ENCODE data around the gene SHC3.

The SHC3 gene

DNA sequence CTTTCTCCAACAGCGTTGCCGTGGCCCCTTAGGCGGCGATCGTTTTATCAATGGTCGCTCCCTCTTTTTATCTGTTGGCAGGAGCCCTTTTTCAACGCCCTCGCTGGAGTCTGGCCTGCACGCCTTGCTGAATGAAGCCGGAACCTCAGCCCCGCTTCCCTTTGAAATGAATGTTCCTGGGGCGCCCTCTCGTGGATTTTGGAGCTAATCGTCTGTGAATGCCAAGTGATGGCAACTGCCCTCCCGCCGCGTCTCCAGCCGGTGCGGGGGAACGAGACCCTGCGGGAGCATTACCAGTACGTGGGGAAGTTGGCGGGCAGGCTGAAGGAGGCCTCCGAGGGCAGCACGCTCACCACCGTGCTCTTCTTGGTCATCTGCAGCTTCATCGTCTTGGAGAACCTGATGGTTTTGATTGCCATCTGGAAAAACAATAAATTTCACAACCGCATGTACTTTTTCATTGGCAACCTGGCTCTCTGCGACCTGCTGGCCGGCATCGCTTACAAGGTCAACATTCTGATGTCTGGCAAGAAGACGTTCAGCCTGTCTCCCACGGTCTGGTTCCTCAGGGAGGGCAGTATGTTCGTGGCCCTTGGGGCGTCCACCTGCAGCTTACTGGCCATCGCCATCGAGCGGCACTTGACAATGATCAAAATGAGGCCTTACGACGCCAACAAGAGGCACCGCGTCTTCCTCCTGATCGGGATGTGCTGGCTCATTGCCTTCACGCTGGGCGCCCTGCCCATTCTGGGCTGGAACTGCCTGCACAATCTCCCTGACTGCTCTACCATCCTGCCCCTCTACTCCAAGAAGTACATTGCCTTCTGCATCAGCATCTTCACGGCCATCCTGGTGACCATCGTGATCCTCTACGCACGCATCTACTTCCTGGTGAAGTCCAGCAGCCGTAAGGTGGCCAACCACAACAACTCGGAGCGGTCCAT is 177.4 kb downstream of the SHC3 start:
- DNase-seq (ENCODE audit: low read depth, low spot score), result peak; percentile 93

DNA sequence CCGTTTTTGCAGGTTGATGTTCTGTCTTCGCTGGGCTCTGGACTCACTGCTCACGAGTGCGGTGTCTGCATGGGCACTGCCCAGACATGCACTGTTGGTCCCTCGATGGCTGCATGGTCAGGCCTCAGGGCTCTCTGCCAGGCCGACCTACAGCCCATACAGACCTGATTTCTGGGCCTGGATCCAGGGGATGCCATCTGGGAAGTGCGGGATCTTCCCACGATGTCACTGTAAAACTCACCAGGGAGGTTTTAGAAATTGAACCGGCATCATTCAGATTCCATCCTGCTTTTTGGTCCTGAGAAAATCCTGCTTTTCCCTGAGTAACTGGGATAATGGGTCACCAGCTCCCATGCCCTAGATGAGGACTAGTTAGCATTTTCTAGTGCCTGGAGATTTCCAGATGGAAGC is 178.2 kb downstream of the SHC3 start:
- no peak for DNase-seq (ENCODE audit: low read depth, low spot score)

DNA sequence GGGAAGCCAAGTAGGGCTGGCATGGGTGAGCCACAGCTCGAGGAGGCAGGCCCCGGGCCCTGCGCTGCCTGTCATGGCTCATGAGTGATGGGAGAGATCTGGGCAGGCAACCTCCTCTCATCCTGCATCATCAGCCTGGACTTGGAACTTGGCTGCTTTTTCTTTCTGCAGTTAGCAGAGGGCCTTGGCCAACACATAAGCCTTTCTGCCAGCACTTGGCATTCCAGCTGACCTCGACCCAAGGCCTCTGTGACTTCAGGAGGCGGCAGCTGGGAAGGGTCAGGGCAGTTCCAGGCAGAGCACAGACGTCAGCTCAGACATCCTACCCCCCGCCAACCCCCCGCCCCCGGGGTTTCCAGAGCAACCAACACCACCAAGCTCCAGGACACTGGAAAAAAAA is 179.7 kb downstream of the SHC3 start:
- DNase-seq (ENCODE audit: low read depth, low spot score), result peak; percentile 53

DNA sequence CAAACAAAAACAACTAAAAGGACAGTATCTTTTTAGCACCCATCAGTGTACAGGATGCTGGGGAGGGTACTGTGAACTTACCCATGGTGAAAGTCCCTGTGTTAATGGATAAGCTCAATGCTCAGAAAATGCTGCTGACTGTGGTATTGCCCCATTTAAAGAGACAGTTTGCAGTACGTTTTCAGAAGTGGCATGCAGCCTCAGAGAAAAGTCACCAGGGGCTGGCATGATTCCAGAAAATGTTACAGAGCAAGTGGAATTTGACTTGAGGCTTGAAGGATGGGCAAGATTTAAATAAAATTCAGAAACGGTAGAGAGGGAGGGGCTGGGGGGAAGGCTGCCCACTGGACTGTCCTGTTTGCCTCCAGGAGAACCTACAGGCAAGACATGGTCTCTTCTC is 180.1 kb downstream of the SHC3 start:
- DNase-seq (ENCODE audit: low read depth, low spot score), result peak; percentile 35

DNA sequence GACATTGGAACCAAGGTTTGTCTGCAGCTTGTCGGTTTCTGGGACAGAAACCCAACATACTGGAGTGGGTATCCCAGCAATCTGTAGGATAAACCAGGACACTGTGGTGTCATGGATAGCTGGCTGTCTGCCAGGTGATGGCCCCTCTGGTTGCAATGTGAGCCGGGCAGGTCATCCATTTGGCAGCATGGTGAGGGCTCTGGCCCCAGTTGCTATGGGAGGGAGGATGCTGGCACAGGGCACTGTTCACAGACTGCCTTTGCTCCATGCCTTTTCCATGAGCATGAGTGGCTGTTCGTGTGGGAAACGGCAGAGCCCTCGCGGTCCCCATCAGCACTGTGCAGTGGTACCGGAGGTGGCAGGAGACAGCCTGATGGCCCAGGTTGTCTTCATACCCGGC is 181.0 kb downstream of the SHC3 start:
- DNase-seq (ENCODE audit: low read depth, low spot score), result no peak

DNA sequence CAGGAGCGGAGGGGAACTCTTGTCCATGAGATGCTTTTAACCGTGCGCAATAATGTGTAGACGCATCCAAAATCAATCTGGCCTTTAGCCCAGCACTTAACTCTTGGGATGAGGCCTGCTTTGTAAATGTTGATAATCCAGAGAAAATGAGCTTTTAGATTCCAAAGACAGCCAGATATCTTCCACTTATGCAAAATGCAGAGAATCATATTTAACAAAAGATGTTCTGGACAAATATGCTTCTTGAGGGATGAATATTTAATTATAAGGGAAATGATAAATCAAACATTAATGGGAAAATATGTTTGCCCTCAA is 181.7 kb downstream of the SHC3 start:
- DNase-seq (ENCODE audit: low read depth, low spot score), result no peak

DNA sequence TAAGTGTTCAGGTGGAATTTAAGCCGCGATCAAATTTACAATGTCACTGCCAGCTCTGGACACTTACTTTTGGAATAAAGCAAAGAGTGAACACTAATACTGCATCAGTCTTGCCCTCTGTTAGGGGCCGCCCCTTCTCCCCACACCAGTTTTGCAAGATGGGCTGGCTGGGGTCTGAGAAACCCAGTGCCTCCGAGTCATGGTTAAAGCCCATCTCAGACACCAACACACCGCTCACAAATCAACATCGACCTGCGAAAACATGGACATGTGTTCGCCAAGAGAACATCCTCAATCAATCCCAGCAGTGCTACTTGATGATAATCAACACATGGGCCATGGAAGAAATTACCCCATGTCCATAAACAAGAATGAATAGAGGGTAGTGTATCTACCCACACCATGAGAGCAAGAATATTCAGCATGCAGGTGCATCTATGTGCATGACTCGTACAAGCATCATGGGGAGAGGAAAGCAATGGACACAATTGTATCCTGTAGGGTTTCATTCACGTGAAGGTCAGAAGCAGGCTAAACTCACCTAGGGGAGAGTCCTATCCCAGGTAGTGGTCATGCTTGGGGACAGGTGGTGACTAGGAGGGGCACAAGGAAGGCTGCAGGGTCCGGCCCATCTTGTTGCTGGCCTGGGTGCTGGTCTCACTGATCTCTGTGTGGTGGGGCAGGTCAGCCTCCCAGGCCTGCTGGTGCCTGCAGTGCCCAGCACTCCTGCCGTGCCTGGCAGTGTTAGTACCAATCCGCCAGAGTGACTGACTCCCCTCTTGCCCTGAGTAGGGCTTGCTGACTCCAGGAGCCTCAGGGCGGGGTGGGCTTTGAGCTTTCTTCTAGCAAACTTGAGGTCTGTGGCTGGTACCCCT is 182.3 kb downstream of the SHC3 start:
- no peak for DNase-seq (ENCODE audit: low read depth, low spot score)

DNA sequence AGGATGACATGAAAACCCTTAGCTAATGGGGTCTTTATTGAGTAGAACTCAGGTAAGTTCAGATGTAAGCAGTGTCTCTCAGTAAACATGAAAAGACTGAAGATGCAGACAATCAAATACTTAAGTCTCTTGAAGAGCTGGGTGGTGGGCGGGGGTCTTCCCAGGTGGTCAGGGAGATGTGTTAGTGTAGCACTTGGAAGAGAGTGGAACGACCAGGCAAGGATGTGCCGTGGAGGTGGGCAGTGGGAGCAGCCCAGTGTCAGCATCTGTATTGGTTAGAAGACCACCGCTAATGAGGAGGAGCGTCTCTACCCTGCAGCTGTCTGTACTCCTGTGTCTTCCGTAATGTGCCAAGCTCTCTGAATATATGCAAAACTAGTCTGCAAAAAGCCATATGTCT is 183.0 kb downstream of the SHC3 start:
- no peak for DNase-seq (ENCODE audit: low read depth, low spot score)

DNA sequence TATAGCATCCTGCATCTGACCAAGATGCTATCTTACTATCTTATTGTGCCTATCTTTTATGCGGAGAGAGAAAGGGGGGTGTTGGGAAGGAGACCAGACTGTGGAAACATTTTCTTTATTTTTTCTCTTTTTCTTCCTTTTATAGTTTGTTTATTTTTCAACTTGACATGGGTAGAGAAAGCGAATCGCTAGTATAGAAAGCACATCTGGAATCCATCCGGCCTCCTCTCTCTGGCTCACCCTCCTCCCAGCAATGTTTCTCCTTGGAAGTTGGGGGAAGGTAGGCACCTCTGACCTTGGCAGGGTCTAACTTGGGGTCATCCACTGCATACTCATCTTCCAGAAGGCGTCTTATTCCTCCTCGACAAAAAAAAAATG is 183.4 kb downstream of the SHC3 start:
- DNase-seq (ENCODE audit: low read depth, low spot score), result no peak

DNA sequence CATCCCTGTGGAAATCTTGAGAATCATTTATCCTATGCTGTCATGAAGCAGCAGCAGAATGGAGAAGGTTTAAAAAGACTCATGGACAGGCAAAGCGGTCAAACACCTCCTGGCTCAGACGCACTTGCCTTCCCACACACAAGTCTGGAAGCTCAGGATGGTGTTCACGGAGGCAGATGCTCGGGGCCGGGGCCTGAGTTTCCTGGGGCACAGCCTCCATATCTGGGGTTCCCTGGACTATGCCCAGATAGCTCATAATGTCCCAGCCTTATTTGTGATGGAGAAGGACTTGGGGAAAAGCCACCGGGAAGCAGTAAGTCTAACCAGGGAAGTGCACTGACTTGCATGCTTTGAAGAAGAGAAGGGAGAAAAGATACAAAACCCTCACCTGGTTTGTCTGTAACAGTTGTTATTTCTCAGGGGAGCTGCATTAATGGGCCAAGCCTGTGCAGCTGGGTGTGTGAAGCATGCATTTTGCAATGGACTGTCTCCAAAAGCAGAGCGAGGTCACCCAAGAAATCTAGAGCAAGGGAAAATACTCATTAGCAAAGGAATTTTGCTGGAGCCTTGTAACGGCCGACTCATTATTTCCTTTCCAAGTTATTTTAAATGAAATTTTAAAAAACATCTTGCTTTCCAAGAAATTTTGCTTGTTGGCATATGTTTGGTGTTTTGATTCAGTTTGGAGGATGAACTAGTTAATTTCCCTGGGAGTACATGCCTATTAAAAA is 184.0 kb downstream of the SHC3 start:
- peak; percentile 45 for DNase-seq (ENCODE audit: low read depth, low spot score)

DNA sequence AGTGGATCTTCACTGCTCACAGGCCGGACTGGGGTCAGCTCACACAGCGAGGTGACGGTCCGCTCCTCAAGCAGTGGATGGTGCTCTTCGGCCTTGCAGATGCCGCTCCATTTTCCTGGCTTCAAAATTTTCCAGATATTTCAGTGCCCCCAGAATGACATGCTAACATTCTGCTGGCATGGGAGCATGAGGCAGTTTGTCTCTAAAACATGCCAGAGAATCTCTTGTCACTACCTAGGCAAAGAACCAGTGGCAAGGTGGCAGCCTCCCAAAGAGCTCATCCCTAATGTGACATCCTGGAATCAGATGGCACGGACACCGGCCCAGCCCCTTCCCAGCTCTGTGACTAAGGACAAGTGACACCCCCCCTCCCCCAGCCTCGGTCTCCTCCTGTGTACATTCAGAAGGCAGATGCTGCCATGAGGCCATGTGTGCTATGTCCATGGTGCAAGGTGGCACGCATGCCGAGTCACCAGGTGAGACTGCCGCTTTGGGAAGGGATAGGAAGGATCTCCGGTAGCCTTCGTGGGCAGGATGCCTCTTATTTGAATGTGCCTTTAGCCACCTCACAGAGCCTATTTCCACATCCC is 184.7 kb downstream of the SHC3 start:
- no peak for DNase-seq (ENCODE audit: low read depth, low spot score)

DNA sequence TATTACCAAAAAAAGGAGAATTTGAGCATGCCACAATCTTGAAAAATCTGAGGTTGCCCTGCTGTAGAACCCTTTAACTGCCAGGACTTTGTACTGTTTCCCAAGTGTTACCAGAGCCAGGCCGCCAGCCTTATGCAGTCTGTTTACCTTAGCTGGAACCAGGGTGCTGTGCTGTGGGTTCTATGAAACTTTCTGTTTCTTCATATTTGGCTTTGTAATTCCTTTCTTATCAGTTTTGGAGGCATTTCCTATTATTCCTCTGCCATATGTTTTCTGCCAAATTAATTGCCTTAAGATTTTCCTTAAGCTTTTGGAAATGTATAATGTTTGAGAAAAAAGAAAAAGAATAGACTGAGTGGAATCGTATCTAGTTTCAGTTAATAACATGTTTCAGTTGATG is 185.3 kb downstream of the SHC3 start:
- no peak for DNase-seq (ENCODE audit: low read depth, low spot score)

DNA sequence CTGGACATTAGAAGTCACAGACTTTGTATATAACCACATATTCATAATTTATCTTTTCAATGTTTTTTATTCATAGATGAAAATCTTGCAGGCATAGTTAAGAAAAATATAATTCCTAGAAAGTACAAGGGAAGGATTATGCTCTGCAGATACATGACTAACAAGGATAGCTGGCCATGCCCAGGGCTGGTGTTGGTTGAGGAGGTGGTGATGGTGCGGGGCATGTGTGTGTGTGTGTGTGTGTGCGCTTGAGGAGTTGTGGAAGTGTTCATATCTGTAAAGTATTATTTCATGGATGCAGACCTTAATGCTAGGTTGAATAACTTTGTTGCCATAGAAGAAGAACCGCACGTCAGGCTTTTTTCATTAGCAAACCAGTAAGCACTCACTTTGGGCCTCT is 186.1 kb downstream of the SHC3 start:
- DNase-seq (ENCODE audit: low read depth, low spot score), result no peak

DNA sequence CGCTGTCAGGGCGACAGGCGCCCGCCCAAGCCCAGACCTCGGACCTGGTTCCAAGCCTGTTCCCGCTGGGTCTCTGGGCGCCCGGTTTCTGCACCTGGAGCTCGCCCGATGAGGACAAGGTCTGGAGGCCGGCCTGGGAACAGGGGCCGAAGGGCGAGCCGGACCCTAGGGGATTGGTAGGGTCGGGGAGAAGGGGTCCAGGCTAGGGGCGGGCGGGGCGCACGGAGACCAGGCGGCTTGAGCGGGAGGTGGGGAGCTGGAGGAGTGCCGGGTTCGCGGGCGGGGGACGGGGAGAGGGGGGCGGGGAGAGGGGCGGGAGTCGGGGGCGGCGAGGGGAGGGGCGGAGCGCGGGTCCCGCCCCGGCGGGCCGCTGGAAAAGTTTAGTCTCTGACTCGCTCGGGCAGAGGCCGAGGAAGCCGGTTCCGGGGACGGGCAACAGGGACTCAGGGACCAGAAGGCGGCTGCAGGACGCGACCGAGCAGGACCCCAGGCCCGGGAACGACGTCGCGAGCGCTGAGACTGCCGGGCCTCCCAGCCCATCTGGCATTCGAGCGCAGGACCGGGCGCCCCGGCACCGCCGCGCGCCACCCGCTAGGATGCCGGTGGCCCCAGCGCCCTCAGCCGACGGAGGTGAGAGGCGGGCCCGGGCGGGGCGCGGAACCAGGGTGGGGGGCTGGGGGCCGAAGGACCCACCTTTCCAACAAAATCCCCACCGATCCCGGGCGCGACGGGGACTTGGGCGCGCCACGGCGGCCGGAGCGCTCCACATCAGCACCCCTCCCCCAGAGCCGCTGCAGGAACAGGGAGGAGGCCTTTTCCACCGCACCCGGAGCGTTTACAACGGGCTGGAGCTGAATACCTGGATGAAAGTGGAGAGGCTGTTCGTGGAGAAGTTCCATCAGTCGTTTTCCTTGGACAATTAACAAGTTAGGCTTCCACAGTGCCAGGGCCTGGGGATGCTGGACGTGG is 187.3 kb downstream of the SHC3 start, which contains the start of gene S1PR3:
Gene S1PR3 (plus strand): TSS at position 403 of the 969 bp plus-strand sequence. CDS start 9,733 bp downstream, outside the sequence.
- peak; percentile 68 for DNase-seq (ENCODE audit: low read depth, low spot score)

DNA sequence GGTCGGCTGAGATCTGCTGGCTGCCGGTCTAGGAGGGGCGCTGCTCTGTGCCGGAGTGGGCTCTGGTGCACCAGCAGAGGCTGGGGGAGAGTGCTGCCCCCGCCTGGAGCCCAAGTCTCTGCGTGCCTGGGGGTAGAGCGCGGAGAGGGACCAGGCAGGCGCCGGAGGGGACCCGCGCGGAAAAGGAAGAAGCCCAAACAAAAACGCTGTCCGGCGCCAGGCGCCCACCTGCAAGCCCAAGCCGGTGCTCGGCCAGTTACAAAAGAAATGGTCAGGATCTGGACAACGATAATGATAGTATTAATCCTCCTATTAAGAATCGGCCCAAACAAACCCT is 187.9 kb downstream of the SHC3 start:
- peak; percentile 32 for DNase-seq (ENCODE audit: low read depth, low spot score)

DNA sequence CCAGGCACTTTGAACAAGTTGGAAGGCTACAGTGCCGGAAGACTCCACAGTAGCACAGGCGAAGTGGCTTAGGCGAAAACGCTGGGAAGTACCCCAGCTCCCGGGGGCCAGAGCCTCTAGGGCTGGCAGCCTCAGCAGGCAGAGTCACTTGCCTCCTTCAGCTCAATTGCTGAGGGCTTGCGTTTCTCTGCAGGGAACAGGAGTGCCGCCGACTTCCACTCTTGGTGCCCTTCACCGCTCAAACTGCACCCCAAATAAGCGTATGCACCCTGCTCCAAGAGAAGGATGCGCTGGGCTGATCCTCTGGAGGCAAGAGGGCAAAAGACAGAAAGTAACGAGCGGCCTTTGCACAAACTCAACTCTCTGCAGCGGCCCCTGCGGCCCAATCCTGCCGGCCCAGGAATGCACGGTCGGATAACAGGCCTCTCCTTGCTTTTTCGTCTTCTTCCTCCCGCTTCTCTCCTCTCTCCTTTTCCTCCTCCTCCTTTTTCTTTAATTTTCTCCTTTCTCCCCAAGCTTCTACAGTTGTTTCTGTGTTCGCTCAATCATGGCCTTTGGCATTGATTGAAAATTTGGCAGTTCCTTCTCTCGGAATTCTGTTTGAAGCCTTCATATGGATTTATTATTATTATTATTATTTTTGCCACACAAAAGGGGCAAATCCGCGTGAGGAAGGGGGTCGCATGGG is 188.4 kb downstream of the SHC3 start:
- no peak for DNase-seq (ENCODE audit: low read depth, low spot score)

DNA sequence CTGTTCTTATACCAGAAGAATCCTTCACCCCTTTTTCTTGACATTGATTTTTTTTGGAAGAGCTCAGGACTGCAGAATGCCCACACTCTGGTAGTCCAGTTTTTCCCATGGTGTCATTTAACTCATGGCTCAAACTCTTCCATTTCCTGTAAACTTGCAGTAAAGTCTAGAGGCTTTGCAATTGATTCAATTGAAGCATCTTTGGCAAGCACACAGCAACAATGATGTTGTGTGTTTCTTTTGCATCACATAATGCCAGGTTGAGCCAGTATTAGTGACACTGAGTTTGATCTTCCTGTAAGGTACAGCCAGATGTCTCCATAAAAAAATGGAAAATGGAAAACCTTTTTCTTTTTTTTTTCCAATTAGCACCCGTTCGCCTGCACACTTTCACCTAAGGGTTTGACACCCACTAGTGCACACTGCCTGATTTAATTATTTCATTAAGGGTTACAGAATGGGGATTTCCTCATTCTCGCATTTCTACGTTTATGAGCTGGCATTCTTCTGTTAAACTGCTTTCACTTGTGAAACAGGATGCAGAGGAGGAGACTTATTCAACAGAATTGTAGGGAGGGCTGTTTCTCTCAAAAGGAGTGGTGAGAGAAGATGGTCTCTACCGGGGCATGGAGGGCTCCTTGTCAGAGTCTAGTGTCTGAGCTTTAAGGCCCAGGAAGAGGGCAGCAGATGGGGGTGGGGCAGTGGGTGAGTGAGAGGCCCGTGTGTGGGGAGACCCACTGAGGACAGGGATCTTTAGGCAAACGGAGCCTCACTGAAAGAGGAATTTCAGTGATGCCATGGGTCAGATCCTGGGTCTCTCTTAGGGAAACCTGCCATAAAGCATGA is 189.6 kb downstream of the SHC3 start:
- DNase-seq (ENCODE audit: low read depth, low spot score), result no peak

DNA sequence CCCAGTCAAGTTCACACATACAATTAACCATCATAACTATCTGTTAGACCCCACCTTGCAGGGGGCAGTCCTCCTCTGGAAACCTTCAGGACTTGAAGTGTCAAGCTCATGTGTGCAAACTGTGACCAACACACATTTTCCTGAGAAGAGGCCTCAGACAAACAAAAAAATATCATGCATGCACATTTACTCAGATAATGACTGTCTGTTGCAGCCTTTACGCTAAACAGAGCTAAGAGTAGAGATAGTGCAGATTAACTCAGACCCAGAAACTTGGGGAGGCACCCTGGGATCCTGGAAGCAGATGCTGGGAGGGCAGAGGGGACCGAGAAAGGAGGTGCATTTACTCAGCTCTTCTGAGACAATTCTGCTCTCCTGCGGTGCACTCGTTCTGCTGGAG is 191.0 kb downstream of the SHC3 start:
- DNase-seq (ENCODE audit: low read depth, low spot score), result no peak

DNA sequence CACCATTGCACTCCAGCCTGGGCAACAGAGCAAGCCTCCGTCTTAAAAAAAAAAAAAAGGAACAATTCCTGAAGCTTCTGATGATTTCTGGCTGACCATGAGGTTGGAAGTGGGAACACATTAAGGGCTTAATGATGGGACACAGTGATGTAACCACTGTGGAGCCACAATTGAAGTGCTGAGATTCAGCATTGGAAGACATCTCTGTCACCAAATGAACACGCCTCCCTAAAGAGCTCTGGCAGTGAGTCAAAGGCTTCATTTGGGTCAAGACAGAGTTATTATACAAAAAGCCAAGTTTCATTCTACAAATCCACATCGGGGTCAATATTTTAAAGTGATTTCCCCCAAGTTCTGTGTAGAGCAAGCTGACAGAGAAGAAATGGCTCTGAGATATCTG is 191.8 kb downstream of the SHC3 start:
- DNase-seq (ENCODE audit: low read depth, low spot score), result no peak
